K562 (cell line): Measurements from ENCODE around the gene GCGR. TPM values are rescaled to one million over a fixed set of nuclear protein-coding genes. Genes with fewer than 3 reads are reported as not detected.

ENCODE experiments used
- ARHGAP35 ChIP-seq: fragments of 450-650 bp; IDR thresholded peaks from 2 replicates; pipeline ENCODE4 v1.6.1; 2018; ENCODE audit not compliant: partially characterized antibody
- ASH1L ChIP-seq: fragments of 450-650 bp; IDR thresholded peaks from 2 replicates; pipeline ENCODE4 v1.6.1; 2018; ENCODE audit warnings: borderline replicate concordance, mild to moderate bottlenecking, low read depth; ENCODE audit not compliant: partially characterized antibody
- ATF1 ChIP-seq, 2 experiments: fragments of 450-650 bp in 1 of 2; IDR thresholded peaks; 2 replicates each; pipeline ENCODE4 v1.6.1; 2016; ENCODE audit warnings: missing compliant biosample characterization in 1 of 2, missing genetic modification characterization in 1 of 2
- CREM ChIP-seq: IDR thresholded peaks from 2 replicates; pipeline ENCODE4 v1.6.1; 2014; ENCODE audit warnings: antibody characterized with exemption, low read depth
- GTF2E2 ChIP-seq: fragments of 200-800 bp; sonication (Bioruptor generic); IDR thresholded peaks from 2 replicates; pipeline ENCODE4 v1.6.1; 2016; ENCODE audit warnings: missing genetic modification characterization, missing compliant biosample characterization
- KLF1 ChIP-seq: fragments of 450-650 bp; IDR thresholded peaks from 2 replicates; pipeline ENCODE4 v1.6.1; 2016; ENCODE audit warnings: missing genetic modification characterization, missing compliant biosample characterization
- KLF16 ChIP-seq: IDR thresholded peaks from 2 replicates; pipeline ENCODE4 v1.6.1; 2016; ENCODE audit warnings: antibody characterized with exemption
- LEF1 ChIP-seq: fragments of 450-650 bp; IDR thresholded peaks from 2 replicates; pipeline ENCODE4 v1.6.1; 2016; ENCODE audit warnings: mild to moderate bottlenecking
- MTA2 ChIP-seq: fragments of 450-650 bp; IDR thresholded peaks from 2 replicates; pipeline ENCODE4 v1.6.1; 2016; ENCODE audit warnings: low read depth
- OTX1 ChIP-seq: fragments of 450-650 bp; formaldehyde crosslinking; IDR thresholded peaks from 2 replicates; pipeline ENCODE4 v1.4.0; 2022; ENCODE audit warnings: mild to moderate bottlenecking
- PCBP1 ChIP-seq: fragments of 200-400 bp; formaldehyde crosslinking; IDR thresholded peaks from 2 replicates; pipeline ENCODE4 v1.6.1; 2018; ENCODE audit warnings: mild to moderate bottlenecking, low read depth, low read length; ENCODE audit not compliant: poor library complexity, severe bottlenecking
- PHB ChIP-seq: fragments of 250-450 bp; sonication (Bioruptor Pico); IDR thresholded peaks from 2 replicates; pipeline ENCODE4 v1.5.0; 2021
- PPARD ChIP-seq: fragments of 250-450 bp; sonication (Bioruptor Pico); IDR thresholded peaks from 2 replicates; pipeline ENCODE4 v1.8.0; 2022; ENCODE audit warnings: inconsistent platforms, mild to moderate bottlenecking, moderate library complexity
- PURB ChIP-seq: sonication (generic); formaldehyde crosslinking; IDR thresholded peaks from 2 replicates; pipeline ENCODE4 v1.9.0; 2021; ENCODE audit warnings: low read depth, mild to moderate bottlenecking, missing genetic modification reagents
- SNIP1 ChIP-seq: fragments of 450-650 bp; IDR thresholded peaks from 2 replicates; pipeline ENCODE4 v1.7.1; 2017; ENCODE audit warnings: low read depth, mild to moderate bottlenecking
- YY1 ChIP-seq, 3 experiments: IDR thresholded peaks; 2 replicates each; pipeline ENCODE4 v1.6.1; 2011; ENCODE audit warnings: low read length in 2 of 3, mild to moderate bottlenecking in 2 of 3, moderate library complexity in 2 of 3, borderline replicate concordance in 1 of 3, control low read depth in 1 of 3, low read depth in 1 of 3; ENCODE audit not compliant: insufficient read depth in 3 of 3, insufficient replicate concordance in 2 of 3, control insufficient read depth in 1 of 3, insufficient read length in 1 of 3; ENCODE audit errors: extremely low read depth in 1 of 3
- ZNF780A ChIP-seq: fragments of 250-450 bp; sonication (Bioruptor Pico); IDR thresholded peaks from 2 replicates; pipeline ENCODE4 v1.5.0; 2021; ENCODE audit warnings: mild to moderate bottlenecking
- polyA plus RNA-seq, 8 experiments: library from polyadenylated mRNA; depleted of rRNA in 4 of 8; stranded (reverse) in 5 of 8; unstranded in 3 of 8; fragments of >200 nt; fragmentation: Nextera tagmentation in 2 of 8; fragmentation: Illumina TruSeq in 1 of 8; extraction: Ambion mirVana in 2 of 8; extraction: Trizol in 1 of 8; gene quantifications; 2 replicates each; pipeline versions ENCODE4 v1.2.1 to v1.2.3, GENCODE V29; 2011 to 2014; ENCODE audit warnings: inconsistent platforms in 1 of 8, missing spikeins in 1 of 8
- total RNA-seq, 7 experiments: library from RNA; depleted of rRNA in 6 of 7; stranded (reverse); fragments of >200 nt in 6 of 7; fragmentation: Illumina TruSeq in 2 of 7; extraction: Trizol in 2 of 7; gene quantifications; 2 replicates each; pipeline versions ENCODE4 v1.2.1 to v1.2.3, GENCODE V29; 2011 to 2021; ENCODE audit warnings: low replicate concordance in 1 of 7
- TF ChIP-seq, protein P1 (sequence below): fragments of 250-450 bp; sonication (Bioruptor Pico); IDR thresholded peaks from 2 replicates; pipeline ENCODE4 v1.5.1; 2021; ENCODE audit warnings: mild to moderate bottlenecking
- TF ChIP-seq, protein P2 (sequence below): fragments of 150-350 bp; conservative IDR thresholded peaks from 2 replicates; pipeline ENCODE4 v1.6.1; 2014; ENCODE audit warnings: low read length
- TF ChIP-seq, protein P3 (sequence below): fragments of 250-450 bp; sonication (Bioruptor Pico); IDR thresholded peaks from 2 replicates; pipeline ENCODE4 v1.4.0; 2020; ENCODE audit warnings: borderline replicate concordance
- TF ChIP-seq, protein P4 (sequence below): fragments of 450-650 bp; formaldehyde crosslinking; IDR thresholded peaks from 2 replicates; pipeline ENCODE4 v1.4.0; 2022; ENCODE audit warnings: missing genetic modification characterization

The GCGR gene
- total and polyA plus RNA-seq, 9 of the 15 experiments (the other 6 are each of a cell fraction or from before 2014, with no cell fraction given) = not detected

DNA sequence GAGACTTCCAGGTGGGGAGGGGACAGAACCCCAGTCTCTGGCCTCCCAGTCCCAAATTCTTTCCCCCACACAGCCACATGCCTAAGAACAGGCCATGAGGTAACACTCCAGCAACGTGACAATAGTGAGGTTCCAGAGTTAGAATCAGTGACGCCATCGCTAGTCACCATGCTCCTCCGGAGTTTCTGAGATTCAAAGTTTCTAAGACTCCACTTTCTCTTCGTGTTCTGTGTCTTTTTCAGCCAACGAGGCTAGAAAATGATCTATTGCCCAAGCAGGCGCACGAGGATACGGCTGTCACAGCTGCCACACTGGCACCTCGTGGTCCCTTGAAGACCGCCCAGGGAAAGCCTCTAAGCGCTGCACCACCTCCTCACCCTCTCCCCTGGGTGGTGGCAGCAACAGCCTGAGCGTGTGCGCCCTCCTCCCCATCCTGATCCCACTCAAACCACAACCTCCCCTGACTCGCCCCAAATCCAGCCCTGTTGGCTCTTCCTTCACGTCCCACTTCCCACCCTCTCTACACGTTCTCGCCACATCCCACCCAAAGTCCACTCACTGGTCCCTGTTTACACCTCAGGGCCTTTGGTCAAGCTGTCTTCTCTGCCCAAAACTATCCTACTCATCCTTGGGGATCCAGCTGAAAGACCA lies 28.1 kb downstream of the GCGR start (continued):
- TF ChIP-seq, protein P1, sequence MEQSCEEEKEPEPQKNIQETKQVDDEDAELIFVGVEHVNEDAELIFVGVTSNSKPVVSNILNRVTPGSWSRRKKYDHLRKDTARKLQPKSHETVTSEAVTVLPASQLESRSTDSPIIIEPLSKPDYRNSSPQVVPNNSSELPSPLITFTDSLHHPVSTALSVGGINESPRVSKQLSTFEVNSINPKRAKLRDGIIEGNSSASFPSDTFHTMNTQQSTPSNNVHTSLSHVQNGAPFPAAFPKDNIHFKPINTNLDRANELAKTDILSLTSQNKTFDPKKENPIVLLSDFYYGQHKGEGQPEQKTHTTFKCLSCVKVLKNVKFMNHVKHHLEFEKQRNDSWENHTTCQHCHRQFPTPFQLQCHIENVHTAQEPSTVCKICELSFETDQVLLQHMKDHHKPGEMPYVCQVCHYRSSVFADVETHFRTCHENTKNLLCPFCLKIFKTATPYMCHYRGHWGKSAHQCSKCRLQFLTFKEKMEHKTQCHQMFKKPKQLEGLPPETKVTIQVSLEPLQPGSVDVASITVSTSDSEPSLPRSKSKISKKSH (CRISPR knock-in tag) = no peak
- TF ChIP-seq OTX1 (peak; percentile 85), LEF1 (no peak), GTF2E2 (no peak), PCBP1 (no peak), ZNF780A (CRISPR knock-in tag) (no peak), ASH1L (no peak), PURB (CRISPR knock-in tag) (no peak), PPARD (CRISPR knock-in tag) (no peak), PHB (CRISPR knock-in tag) (no peak), KLF1 (no peak), ARHGAP35 (peak; percentile 47), KLF16 (no peak), MTA2 (no peak), SNIP1 (no peak), CREM (peak; percentile 45; the same call in 1 of the 2 replicates), ATF1 (CRISPR knock-in tag; IDR thresholded peaks at IDR 0.05) (no peak), ATF1 (tag; IDR thresholded peaks at IDR 0.05) (peak; percentile 45), YY1 (IDR thresholded peaks at IDR 0.05; ENCODE audit: borderline replicate concordance in 1 of 3, control insufficient read depth in 1 of 3, extremely low read depth in 1 of 3, insufficient read depth in 3 of 3, insufficient read length in 1 of 3, insufficient replicate concordance in 2 of 3, low read depth in 1 of 3, low read length in 2 of 3) (no peak)
- TF ChIP-seq, protein P2, sequence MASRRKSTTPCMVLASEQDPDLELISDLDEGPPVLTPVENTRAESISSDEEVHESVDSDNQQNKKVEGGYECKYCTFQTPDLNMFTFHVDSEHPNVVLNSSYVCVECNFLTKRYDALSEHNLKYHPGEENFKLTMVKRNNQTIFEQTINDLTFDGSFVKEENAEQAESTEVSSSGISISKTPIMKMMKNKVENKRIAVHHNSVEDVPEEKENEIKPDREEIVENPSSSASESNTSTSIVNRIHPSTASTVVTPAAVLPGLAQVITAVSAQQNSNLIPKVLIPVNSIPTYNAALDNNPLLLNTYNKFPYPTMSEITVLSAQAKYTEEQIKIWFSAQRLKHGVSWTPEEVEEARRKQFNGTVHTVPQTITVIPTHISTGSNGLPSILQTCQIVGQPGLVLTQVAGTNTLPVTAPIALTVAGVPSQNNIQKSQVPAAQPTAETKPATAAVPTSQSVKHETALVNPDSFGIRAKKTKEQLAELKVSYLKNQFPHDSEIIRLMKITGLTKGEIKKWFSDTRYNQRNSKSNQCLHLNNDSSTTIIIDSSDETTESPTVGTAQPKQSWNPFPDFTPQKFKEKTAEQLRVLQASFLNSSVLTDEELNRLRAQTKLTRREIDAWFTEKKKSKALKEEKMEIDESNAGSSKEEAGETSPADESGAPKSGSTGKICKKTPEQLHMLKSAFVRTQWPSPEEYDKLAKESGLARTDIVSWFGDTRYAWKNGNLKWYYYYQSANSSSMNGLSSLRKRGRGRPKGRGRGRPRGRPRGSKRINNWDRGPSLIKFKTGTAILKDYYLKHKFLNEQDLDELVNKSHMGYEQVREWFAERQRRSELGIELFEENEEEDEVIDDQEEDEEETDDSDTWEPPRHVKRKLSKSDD = no peak
- TF ChIP-seq, protein P3, sequence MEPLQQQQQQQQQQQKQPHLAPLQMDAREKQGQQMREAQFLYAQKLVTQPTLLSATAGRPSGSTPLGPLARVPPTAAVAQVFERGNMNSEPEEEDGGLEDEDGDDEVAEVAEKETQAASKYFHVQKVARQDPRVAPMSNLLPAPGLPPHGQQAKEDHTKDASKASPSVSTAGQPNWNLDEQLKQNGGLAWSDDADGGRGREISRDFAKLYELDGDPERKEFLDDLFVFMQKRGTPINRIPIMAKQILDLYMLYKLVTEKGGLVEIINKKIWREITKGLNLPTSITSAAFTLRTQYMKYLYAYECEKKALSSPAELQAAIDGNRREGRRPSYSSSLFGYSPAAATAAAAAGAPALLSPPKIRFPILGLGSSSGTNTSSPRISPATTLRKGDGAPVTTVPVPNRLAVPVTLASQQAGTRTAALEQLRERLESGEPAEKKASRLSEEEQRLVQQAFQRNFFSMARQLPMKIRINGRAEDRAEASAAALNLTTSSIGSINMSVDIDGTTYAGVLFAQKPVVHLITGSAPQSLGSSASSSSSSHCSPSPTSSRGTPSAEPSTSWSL (CRISPR knock-in tag) = no peak
- TF ChIP-seq, protein P4, sequence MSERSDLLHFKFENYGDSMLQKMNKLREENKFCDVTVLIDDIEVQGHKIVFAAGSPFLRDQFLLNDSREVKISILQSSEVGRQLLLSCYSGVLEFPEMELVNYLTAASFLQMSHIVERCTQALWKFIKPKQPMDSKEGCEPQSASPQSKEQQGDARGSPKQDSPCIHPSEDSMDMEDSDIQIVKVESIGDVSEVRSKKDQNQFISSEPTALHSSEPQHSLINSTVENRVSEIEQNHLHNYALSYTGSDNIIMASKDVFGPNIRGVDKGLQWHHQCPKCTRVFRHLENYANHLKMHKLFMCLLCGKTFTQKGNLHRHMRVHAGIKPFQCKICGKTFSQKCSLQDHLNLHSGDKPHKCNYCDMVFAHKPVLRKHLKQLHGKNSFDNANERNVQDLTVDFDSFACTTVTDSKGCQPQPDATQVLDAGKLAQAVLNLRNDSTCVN (CRISPR knock-in tag) = peak; percentile 86
